Measurements from ENCODE around the gene AP3M1.
"Not testable (repeated sequence)": the region's sequence is repeated elsewhere in the genome, so short reads cannot be mapped to it uniquely, and the experiment has no call there.

The AP3M1 gene

GRCh38 chr10:74150204-74150989 is at the start of gene AP3M1:
Gene AP3M1, minus strand, starts transcription at chr10:74150828. Its CDS starts 12,449 bp downstream, at chr10:74138379.
- DNase-seq (ENCODE audit: low read depth in 2 of 2): peak; percentile 69 to 71

DNA sequence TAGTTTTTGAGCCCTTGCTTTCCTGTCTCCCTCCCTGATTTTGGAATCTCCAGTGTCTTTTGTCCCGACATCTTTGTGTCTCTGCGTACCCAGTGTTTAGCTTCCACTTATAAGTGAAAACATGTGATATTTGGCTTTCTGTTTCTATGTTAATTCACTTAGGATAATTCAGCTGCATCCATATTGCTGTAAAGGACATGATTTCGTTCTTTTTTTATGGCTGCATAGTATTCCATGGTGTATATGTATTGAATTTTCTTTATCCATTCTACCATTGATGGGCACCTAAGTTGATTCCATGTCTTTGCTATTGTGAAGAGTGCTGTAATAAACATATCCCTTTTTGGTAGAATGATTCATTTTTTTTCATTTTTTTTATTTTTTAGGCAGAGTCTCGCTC is 48.7 kb upstream of the AP3M1 start:
- no peak for DNase-seq (ENCODE audit: low read depth in 2 of 2)

DNA sequence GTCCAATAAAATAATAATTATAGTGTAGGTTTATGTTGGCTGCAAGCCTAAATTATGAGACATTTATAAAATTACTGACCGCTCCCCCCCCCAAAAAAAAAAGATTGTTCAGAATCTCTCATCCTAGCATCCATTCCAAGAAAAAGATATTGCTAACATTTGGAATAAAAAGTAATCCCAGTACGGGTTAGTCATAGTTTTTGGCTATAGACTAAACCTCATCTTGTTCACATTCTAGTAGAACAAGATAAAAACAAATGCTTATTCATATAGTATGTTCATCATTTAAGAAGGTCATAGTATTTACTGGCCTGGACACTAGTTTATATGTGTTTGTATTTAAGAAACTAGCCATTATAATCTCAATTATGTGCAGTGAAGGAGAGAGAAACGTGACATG is 44.4 kb upstream of the AP3M1 start:
- DNase-seq (ENCODE audit: low read depth in 2 of 2): no peak

- no peak for DNase-seq (ENCODE audit: low read depth in 2 of 2)
These were observed 43.9 kb upstream of the AP3M1 start for GRCh38 chr10:74194545-74194944.

GRCh38 chr10:74190494-74190893 is 39.9 kb upstream of the AP3M1 start:
- no peak for DNase-seq (ENCODE audit: low read depth in 2 of 2)

DNA sequence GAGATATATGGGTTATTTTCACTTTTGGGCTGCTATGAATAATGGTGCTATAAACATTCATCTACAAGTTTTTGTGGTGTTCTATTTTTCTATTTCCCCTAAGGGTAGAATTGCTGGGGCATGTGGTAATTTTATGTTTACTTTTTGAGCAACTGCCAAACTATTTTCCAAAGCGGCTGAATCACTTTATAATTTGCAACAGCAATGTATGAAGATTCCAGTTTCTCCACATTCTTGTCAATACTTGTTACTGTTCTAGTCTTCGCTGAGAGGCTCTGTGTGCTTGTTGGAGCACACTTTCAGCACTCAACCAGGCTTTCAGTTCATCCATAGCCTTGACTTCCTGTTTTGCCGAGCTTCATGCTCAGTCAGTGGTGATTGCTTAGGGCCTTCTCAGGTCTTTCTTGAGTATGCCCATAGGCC is 39.4 kb upstream of the AP3M1 start:
- DNase-seq (ENCODE audit: low read depth in 2 of 2): no peak

- DNase-seq (ENCODE audit: low read depth in 2 of 2): not testable (repeated sequence)
These were observed 38.0 kb upstream of the AP3M1 start for GRCh38 chr10:74188617-74189016.

DNA sequence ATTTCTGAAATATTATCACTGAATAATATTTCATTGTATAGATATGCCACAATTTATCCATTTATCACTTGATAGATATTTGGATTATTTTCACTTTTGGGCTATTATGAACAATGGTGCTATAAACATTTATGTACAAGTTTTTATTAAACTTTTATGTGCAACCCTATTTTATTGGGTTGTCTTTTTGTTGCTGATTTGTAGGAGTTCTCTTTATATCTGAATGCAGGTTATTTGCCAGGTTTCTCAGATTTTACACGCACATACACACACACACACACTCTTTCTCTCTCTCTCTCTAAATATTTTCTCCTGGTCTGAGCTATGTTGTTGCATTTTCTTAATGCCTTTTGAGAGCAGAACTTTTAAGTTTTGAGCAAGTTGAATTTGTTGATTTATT is 36.6 kb upstream of the AP3M1 start:
- DNase-seq (ENCODE audit: low read depth in 2 of 2): no peak

DNA sequence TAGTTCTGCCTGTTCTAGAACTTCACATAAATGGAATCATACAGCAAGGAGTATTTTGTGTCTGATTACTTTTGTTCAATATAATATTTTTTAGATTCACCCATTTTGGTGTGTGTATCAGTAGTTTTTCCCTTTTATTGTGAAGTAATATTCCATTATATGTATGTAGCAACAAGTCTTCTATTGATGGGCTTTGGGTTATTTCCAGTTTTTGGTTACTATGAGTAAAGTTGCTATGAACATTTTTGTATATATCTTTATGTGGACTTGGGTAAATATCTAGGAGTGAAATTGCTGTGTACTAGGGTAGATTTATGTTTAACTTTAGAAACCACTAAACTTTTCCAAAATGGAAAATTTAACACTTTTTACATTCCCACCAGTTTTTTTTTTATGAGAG is 36.0 kb upstream of the AP3M1 start:
- no peak for DNase-seq (ENCODE audit: low read depth in 2 of 2)

DNA sequence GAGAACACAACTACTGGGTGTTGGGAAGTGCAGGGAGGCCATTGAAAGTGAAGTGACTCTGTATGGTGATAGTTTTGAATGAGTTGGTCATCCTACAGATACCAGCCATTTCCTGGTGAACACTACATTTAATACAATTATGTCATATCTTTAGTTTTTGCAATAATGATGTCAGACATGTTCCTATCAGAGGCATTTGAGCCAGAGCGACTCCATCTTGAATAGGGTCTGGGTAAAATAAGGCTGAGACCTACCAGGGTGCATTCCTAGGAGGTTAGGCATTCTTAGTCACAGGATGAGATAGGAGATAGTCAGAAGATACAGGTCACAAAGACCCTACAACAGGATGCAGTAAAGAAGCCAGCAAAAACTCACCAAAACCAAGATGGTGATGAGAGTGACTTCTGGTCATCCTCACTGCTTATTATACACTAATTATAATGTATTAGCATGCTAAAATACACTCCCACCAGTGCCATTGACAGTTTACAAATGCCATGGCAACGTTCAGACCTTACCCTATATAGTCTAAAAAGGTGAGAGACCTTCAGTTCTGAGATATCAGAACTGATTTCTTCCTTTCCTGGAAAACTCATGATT is 28.6 kb upstream of the AP3M1 start:
- no peak for DNase-seq (ENCODE audit: low read depth in 2 of 2)

GRCh38 chr10:74178042-74178791 is 27.6 kb upstream of the AP3M1 start:
- no peak for DNase-seq (ENCODE audit: low read depth in 2 of 2)

DNA sequence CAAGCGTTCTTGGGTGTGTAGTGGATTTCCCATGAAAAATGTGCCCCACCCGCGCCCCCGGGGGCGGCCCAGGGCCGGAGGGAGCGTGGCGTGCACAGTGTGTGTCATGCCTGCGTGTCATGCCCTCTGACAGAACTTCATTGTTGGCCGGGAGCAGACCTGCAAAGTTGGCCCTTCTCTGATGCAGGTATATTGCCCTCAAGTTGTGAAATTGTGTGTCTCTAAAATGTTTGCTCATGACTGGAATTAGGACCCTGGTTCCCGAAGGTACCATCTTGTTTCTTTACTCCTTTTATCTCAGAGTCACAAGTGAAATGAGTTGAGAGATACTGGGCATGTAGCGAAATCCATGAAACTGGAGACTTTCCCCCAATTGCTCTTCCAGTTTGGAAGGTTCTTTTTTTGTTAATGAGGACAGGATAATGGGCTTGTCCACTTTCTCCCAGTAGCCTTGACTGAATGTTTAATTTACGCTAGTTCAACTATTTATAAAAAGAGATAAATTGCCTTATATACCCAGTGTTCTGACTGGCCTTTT is 26.6 kb upstream of the AP3M1 start:
- DNase-seq (ENCODE audit: low read depth in 2 of 2): peak; percentile 40 to 52

- peak; percentile 94 to 96 for DNase-seq (ENCODE audit: low read depth in 2 of 2)
These were observed 25.9 kb upstream of the AP3M1 start for GRCh38 chr10:74176380-74177139.

DNA sequence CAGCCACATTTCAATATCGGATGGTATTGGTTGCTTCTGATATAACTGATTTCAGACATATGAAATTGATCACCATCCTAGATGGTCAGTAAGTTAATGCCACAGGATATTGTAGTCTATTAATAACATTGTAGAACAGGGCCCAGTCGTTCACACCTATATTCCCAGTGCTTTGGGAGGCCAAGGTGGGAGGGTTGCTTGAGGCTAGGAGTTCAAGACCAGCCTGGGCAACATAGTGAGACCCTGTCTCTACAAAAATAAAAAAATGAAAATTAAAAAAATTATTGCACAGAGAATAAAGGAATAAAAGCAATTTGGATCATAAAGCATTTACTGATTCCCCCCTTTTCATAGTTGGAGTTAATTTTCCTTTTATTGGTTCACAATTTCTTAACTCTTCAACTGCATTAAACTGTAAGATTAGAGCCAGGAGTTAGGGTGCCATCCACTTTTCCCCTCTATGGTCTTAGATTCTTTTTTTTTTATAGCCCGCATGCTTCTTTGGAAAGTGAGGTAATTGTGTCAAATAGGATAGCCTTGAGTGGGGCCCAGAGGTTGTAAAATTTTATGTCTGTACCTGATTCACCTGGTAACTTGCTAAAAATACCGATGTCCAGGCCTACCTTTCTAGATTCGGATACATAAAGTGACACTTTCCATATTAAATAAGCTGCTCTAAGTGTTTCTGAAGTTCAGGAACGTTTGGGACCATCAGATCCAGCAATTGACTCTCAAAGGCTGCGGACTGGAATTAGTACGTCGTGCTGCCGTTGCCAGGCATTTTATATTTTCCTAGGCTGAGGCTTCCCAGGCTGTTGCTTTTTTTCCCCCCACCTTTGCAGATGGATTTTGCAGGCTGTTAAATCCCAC is 25.1 kb upstream of the AP3M1 start:
- DNase-seq (ENCODE audit: low read depth in 2 of 2): no peak

DNA sequence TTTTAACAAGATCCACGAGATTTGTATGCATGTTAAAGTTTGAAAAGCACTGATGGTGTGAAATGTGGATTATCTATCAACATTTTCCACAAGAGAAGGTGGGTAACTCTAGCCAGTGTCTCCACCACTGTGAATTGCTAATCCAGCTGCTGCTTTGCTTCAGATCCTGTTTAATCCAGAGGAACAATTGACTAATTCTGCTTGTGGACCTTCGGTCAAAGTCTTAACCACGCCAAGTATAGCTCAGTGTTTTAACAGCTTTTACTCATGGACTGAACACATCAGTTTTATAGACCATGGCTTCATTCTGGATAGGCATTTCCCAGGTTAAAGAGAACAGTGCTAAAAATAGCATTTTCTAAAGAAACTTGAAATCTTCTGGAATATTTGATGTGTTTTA is 23.9 kb upstream of the AP3M1 start:
- no peak for DNase-seq (ENCODE audit: low read depth in 2 of 2)

- DNase-seq (ENCODE audit: low read depth in 2 of 2): no peak
These were observed 21.0 kb upstream of the AP3M1 start for GRCh38 chr10:74171625-74172024.

DNA sequence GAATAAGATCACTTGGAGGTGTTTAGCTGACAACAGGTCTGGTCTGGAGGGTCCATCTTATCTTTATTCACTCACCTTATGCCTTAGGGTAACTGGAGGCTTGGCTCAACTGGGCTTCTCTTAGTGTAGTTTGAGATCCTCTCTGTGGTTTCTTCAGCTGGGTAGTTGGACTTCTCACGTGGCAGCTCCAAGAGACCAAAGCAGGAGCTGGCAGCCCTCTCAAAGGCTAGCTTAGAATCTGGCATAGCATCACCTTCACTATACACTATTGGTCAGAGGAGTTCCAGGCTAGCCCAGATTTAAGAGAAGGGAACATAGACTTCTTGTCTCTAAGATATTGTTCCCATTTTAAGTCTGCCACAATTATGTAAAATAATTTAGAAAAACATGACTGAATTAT is 16.8 kb upstream of the AP3M1 start:
- no peak for DNase-seq (ENCODE audit: low read depth in 2 of 2)

DNA sequence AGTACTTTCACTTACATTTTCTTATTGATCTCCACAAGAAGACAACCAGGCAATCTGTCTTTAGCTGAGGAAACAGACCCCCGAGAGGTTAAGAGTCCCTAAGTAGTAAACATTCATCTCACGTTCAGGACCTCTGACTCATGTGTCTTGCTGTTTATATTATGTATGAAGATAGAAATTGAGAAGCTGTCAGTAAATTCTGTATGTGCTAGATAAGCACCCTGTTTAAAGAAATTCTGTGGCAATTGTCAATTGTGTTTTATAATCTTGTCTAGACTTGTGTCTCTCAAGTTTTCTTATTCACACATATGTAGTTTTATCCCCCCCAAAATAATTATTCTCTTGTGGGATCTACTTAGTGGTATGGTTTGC is 14.9 kb upstream of the AP3M1 start:
- DNase-seq (ENCODE audit: low read depth in 2 of 2): no peak

- no peak for DNase-seq (ENCODE audit: low read depth in 2 of 2)
These were observed 14.3 kb upstream of the AP3M1 start for GRCh38 chr10:74164716-74165529.

All from stimulated activated CD8-positive, alpha-beta memory T cell treated with anti-CD3 and anti-CD28 coated beads, Interleukin-7, amount 100 ng/mL, for 4 hours (primary cell).